HG03097 (cell line): ENCODE data around the gene CEP350.

ENCODE experiments used
- ATAC-seq: cut with Tn5 transposase; IDR thresholded peaks from one replicate; pipeline ENCODE4 v1.9.1; 2021; ENCODE audit not compliant: unreplicated experiment, low FRiP score

CEP350 gene

GRCh38 chr1:180053594-180054567 lies 99.3 kb downstream of the CEP350 start:
- no peak for ATAC-seq

- no peak for ATAC-seq
Observed at GRCh38 chr1:180057883-180058396, 103.3 kb downstream of the CEP350 start.

- ATAC-seq = no peak
Observed at GRCh38 chr1:180061019-180061418, 106.4 kb downstream of the CEP350 start.

- no peak for ATAC-seq
Observed at GRCh38 chr1:180062452-180062971, 107.9 kb downstream of the CEP350 start.

- no peak for ATAC-seq
Observed at GRCh38 chr1:180065408-180065807, 110.8 kb downstream of the CEP350 start.

GRCh38 chr1:180066150-180066549 lies 111.5 kb downstream of the CEP350 start:
- ATAC-seq = no peak

GRCh38 chr1:180070286-180070685 lies 115.7 kb downstream of the CEP350 start:
- no peak for ATAC-seq

- ATAC-seq = no peak
Observed at GRCh38 chr1:180071759-180072158, 117.1 kb downstream of the CEP350 start.

GRCh38 chr1:180080439-180080838 lies 125.8 kb downstream of the CEP350 start:
- ATAC-seq = no peak

- no peak for ATAC-seq
Observed at GRCh38 chr1:180081474-180081873, 126.9 kb downstream of the CEP350 start.

GRCh38 chr1:180083164-180083563 lies 128.6 kb downstream of the CEP350 start:
- no peak for ATAC-seq

- no peak for ATAC-seq
Observed at GRCh38 chr1:180084867-180085266, 130.3 kb downstream of the CEP350 start.

- ATAC-seq = no peak
Observed at GRCh38 chr1:180085331-180085730, 130.7 kb downstream of the CEP350 start.

GRCh38 chr1:180092931-180093650 lies 138.5 kb downstream of the CEP350 start:
- no peak for ATAC-seq

GRCh38 chr1:180094705-180095295 lies 140.2 kb downstream of the CEP350 start:
- no peak for ATAC-seq

GRCh38 chr1:180096584-180097325 lies 142.1 kb downstream of the CEP350 start:
- ATAC-seq = no peak

GRCh38 chr1:180097326-180097605 lies 142.7 kb downstream of the CEP350 start:
- ATAC-seq = no peak

- ATAC-seq = no peak
Observed at GRCh38 chr1:180101411-180101810, 146.8 kb downstream of the CEP350 start.

GRCh38 chr1:180103819-180104218 lies 149.2 kb downstream of the CEP350 start:
- no peak for ATAC-seq

- no peak for ATAC-seq
Observed at GRCh38 chr1:180112091-180112490, 157.5 kb downstream of the CEP350 start.
